Omental fat pad (tissue), 4 donors: Measurements from ENCODE around the gene TRIM56. TPM values are rescaled to one million over a fixed set of nuclear protein-coding genes. Genes with fewer than 3 reads are reported as not detected.
A peak's percentile ranks its signal among the peaks of the same experiment; 100 is the strongest.
"Not testable (repeated sequence)": the region's sequence is repeated elsewhere in the genome, so short reads cannot be mapped to it uniquely, and the experiment has no call there.

Experiments used
- ATAC-seq: fragments of 150-250 bp; one replicate; pipeline ENCODE4 v1.9.1; 2016; ENCODE audit warnings: mild to moderate bottlenecking, moderate library complexity; ENCODE audit not compliant: low FRiP score
- DNase-seq: peaks from one replicate; pipeline ENCODE4 v3.0.0-alpha.2; 2019; ENCODE audit warnings: low spot score
- CTCF ChIP-seq, 3 donors: fragments of 450-650 bp; IDR thresholded peaks; one replicate each; pipeline ENCODE4 v1.5.1; 2016 to 2017; ENCODE audit warnings: antibody characterized with exemption in 3 of 3, mild to moderate bottlenecking in 3 of 3, moderate library complexity in 2 of 3
- total RNA-seq, 4 donors: library from RNA; depleted of rRNA; stranded (reverse); fragments of >200 nt; gene quantifications; one replicate each; pipeline ENCODE4 v1.1.0, GENCODE V29; 2016

TRIM56 gene
- total RNA-seq = 10 to 100 TPM; 14.1 to 41.1 (median 20.9) TPM

GRCh38 chr7:101085162-101085964 lies at the start of gene TRIM56:
TRIM56 (plus strand) TSS chr7:101085481; CDS start chr7:101087313, 1,832 bp downstream.
- no peak for TF ChIP-seq CTCF (IDR thresholded peaks at IDR 0.05)
- ATAC-seq (peak; percentile 91), DNase-seq (peak; percentile 58)

- no peak for DNase-seq
- TF ChIP-seq CTCF (IDR thresholded peaks at IDR 0.05) = no peak
- no peak for ATAC-seq
Observed at GRCh38 chr7:101035941-101036340, 49.3 kb upstream of the TRIM56 start.

GRCh38 chr7:101041283-101041682 lies 44.0 kb upstream of the TRIM56 start:
- DNase-seq, ATAC-seq: not testable (repeated sequence)

GRCh38 chr7:101058355-101058754 lies 26.9 kb upstream of the TRIM56 start:
- peak; percentile 64 for DNase-seq
- ATAC-seq = no peak
- TF ChIP-seq CTCF (IDR thresholded peaks at IDR 0.05) = no peak

GRCh38 chr7:101059620-101059942 lies 25.7 kb upstream of the TRIM56 start:
- no peak for DNase-seq
- TF ChIP-seq CTCF (IDR thresholded peaks at IDR 0.05) = no peak
- ATAC-seq = no peak

GRCh38 chr7:101060992-101061391 lies 24.3 kb upstream of the TRIM56 start:
- no peak for ATAC-seq
- TF ChIP-seq CTCF (IDR thresholded peaks at IDR 0.05) = no peak
- DNase-seq = no peak

- not testable (repeated sequence) for ATAC-seq, DNase-seq
Observed at GRCh38 chr7:101064176-101064550, 21.1 kb upstream of the TRIM56 start.

- not testable (repeated sequence) for ATAC-seq, DNase-seq
Observed at GRCh38 chr7:101065162-101065561, 20.1 kb upstream of the TRIM56 start.
